HG03520 (cell line): ENCODE results near the gene MED16.
"Not testable (repeated sequence)": the region's sequence is repeated elsewhere in the genome, so short reads cannot be mapped to it uniquely, and the experiment has no call there.

ENCODE experiments used
- ATAC-seq: cut with Tn5 transposase; IDR thresholded peaks from one replicate; pipeline ENCODE4 v1.9.1; 2021; ENCODE audit warnings: mild to moderate bottlenecking, moderate library complexity; ENCODE audit not compliant: unreplicated experiment

Gene MED16

GRCh38 chr19:889662-890295 is 3.2 kb downstream of the MED16 start:
- no peak for ATAC-seq

- no peak for ATAC-seq
Measured at GRCh38 chr19:888581-889385, 4.2 kb downstream of the MED16 start.

- no peak for ATAC-seq
Measured at GRCh38 chr19:887599-887998, 5.4 kb downstream of the MED16 start.

- ATAC-seq, result no peak
Measured at GRCh38 chr19:887072-887471, 5.9 kb downstream of the MED16 start.

GRCh38 chr19:885536-886224 is 7.3 kb downstream of the MED16 start:
- no peak for ATAC-seq

GRCh38 chr19:884420-885211 is 8.4 kb downstream of the MED16 start:
- no peak for ATAC-seq

GRCh38 chr19:883661-884211 is 9.3 kb downstream of the MED16 start:
- ATAC-seq, result no peak

GRCh38 chr19:882871-883497 is 10.0 kb downstream of the MED16 start:
- no peak for ATAC-seq

GRCh38 chr19:881385-882071 is 11.5 kb downstream of the MED16 start:
- no peak for ATAC-seq

GRCh38 chr19:879711-880438 is 13.1 kb downstream of the MED16 start:
- ATAC-seq, result no peak

GRCh38 chr19:878751-879561 is 14.0 kb downstream of the MED16 start:
- not testable (repeated sequence) for ATAC-seq

GRCh38 chr19:877992-878660 is 14.9 kb downstream of the MED16 start:
- ATAC-seq, result not testable (repeated sequence)

GRCh38 chr19:876780-877314 is 16.1 kb downstream of the MED16 start:
- ATAC-seq, result no peak

- no peak for ATAC-seq
Measured at GRCh38 chr19:876089-876488, 16.9 kb downstream of the MED16 start.

GRCh38 chr19:875265-875879 is 17.6 kb downstream of the MED16 start:
- ATAC-seq, result no peak

GRCh38 chr19:873561-874041 is 19.4 kb downstream of the MED16 start:
- no peak for ATAC-seq

- no peak for ATAC-seq
Measured at GRCh38 chr19:873084-873483, 19.9 kb downstream of the MED16 start.
